PC-3 (cell line): ENCODE data around the gene AREL1. TPM values are rescaled to one million over a fixed set of nuclear protein-coding genes. Genes with fewer than 3 reads are reported as not detected.

Experiments
- ATAC-seq: fragments of 200-7000 bp; cut with Tn5 transposase; 2 replicates; pipeline ENCODE4 v1.9.1; 2020; ENCODE audit warnings: mild to moderate bottlenecking, moderate library complexity
- BruUV-seq: library from RNA; stranded (reverse); fragments of 400-500 nt; replicated peaks from 2 replicates; lab custom pipeline; 2021; lab: Mats Ljungman, UMichigan
- CTCF ChIA-PET: fragments of 300-600 bp; sonication (Branson Sonifier 250); formaldehyde crosslinking; loops from one replicate; lab custom pipeline; 2022; ENCODE audit warnings: antibody characterized with exemption; lab: Charles Lee
- POLR2A ChIA-PET: fragments of 300-600 bp; sonication (Branson Sonifier 250); formaldehyde crosslinking; loops from one replicate; lab custom pipeline; 2022; ENCODE audit warnings: antibody characterized with exemption; ENCODE audit not compliant: unreplicated experiment; lab: Charles Lee
- DNase-seq: peaks from one replicate; pipeline ENCODE4 v3.0.0-alpha.2; 2015
- H2AFZ ChIP-seq: fragments of 300-600 bp; sonication (generic); 2 replicates; pipeline ENCODE4 v1.6.0; 2016; ENCODE audit warnings: antibody characterized with exemption, low read length
- H3F3A ChIP-seq: fragments of 300-600 bp; sonication (generic); one replicate; pipeline ENCODE4 v1.6.0; 2017; ENCODE audit warnings: antibody characterized with exemption, low read length, control low read depth, mild to moderate bottlenecking; ENCODE audit not compliant: unreplicated experiment
- H3K27ac ChIP-seq: fragments of 300-600 bp; sonication (generic); 2 replicates; pipeline ENCODE4 v1.5.1; 2016; ENCODE audit warnings: mild to moderate bottlenecking, low read length
- H3K27me3 ChIP-seq: fragments of 300-600 bp; sonication (generic); 2 replicates; pipeline ENCODE4 v1.6.1; 2016; ENCODE audit warnings: low read length, mixed read lengths
- H3K36me3 ChIP-seq: fragments of 300-600 bp; sonication (generic); 2 replicates; pipeline ENCODE4 v1.6.1; 2016; ENCODE audit warnings: low read depth, mixed run types, low read length, mixed read lengths
- H3K4me1 ChIP-seq: fragments of 300-600 bp; sonication (generic); 2 replicates; pipeline ENCODE4 v1.5.1; 2016; ENCODE audit warnings: low read length; ENCODE audit not compliant: insufficient read depth
- H3K4me2 ChIP-seq: fragments of 300-600 bp; sonication (generic); 2 replicates; pipeline ENCODE4 v1.6.0; 2016; ENCODE audit warnings: low read length
- H3K4me3 ChIP-seq: fragments of 300-600 bp; sonication (generic); 2 replicates; pipeline ENCODE4 v1.5.1; 2016; ENCODE audit warnings: mild to moderate bottlenecking, low read length, mixed read lengths
- H3K79me2 ChIP-seq: fragments of 300-600 bp; sonication (generic); 2 replicates; pipeline ENCODE4 v1.6.1; 2017; ENCODE audit warnings: low read length, mixed read lengths
- H3K9ac ChIP-seq: fragments of 300-600 bp; sonication (generic); 2 replicates; pipeline ENCODE4 v1.6.0; 2016; ENCODE audit warnings: mild to moderate bottlenecking, low read length
- H3K9me2 ChIP-seq: fragments of 300-600 bp; sonication (generic); replicated peaks from 2 replicates; pipeline ENCODE4 v1.6.1; 2016; ENCODE audit warnings: mixed run types, low read length, mixed read lengths
- H3K9me3 ChIP-seq: fragments of 300-600 bp; sonication (generic); 2 replicates; pipeline ENCODE4 v1.6.1; 2016; ENCODE audit warnings: low read length, mixed read lengths
- H4K20me1 ChIP-seq: fragments of 300-600 bp; sonication (generic); 2 replicates; pipeline ENCODE4 v1.6.1; 2016; ENCODE audit warnings: low read length, mixed read lengths
- CTCF ChIP-seq: fragments of 300-600 bp; sonication (generic); conservative IDR thresholded peaks from 2 replicates; pipeline ENCODE4 v1.5.1; 2017; ENCODE audit warnings: antibody characterized with exemption, low read depth, mild to moderate bottlenecking, low read length
- EZH2 ChIP-seq: fragments of 300-600 bp; sonication (generic); IDR thresholded peaks from one replicate; pipeline ENCODE4 v1.6.1; 2017; ENCODE audit warnings: antibody characterized with exemption, mild to moderate bottlenecking, low read length; ENCODE audit not compliant: unreplicated experiment
- EZH2phosphoT487 ChIP-seq: fragments of 300-600 bp; sonication (generic); IDR thresholded peaks from 2 replicates; pipeline ENCODE4 v1.6.1; 2018; ENCODE audit warnings: mild to moderate bottlenecking, antibody characterized with exemption, low read length, borderline replicate concordance
- intact Hi-C: fragments of 100-400 bp; cut with micrococcal nuclease; formaldehyde crosslinking; loops from 2 replicates; pipeline ENCODE4 v1.9.0; 2023
- total RNA-seq: library from RNA; depleted of rRNA; stranded (reverse); fragments of >200 nt; gene quantifications from 2 replicates; pipeline ENCODE4 v1.2.3, GENCODE V29; 2014

AREL1 gene
- total RNA-seq, 1 experiment from 2014 or later: 32.1 TPM

- ATAC-seq: peak; percentile 88
Measured at GRCh38 chr14:74671789-74672188, 41.1 kb downstream of the AREL1 start.

GRCh38 chr14:74670726-74671411 is 42.0 kb downstream of the AREL1 start:
- CTCF ChIA-PET: interaction anchor here (0.6 kb wide), 2 partner anchors 177 to 323 kb away, joined by 4 to 5 read pairs; partner anchors contain the start of genes ISCA2, NPC2 and VRTN
- peak; percentile 65 for ATAC-seq
- Histone ChIP-seq H4K20me1 (no peaks in the 10 kb centered on the region), H2AFZ (no peak overlapping the region), H3K4me3 (no peak overlapping the region), H3K9ac (no peak overlapping the region), H3K79me2 (no peaks in the 10 kb centered on the region), H3K27me3 (no peaks in the 10 kb centered on the region), H3K27ac (peak overlapping the region; percentile 44; the same call in 1 of the 2 replicates), H3K9me2 (no peaks in the 10 kb centered on the region), H3F3A (peaks cover 3% of the 10 kb centered on the region), H3K4me2 (no peak overlapping the region), H3K9me3 (no peaks in the 10 kb centered on the region), H3K36me3 (peaks cover 54% of the 10 kb centered on the region), H3K4me1 (peaks cover 25% of the 10 kb centered on the region)
- peak; percentile 59 for DNase-seq
- POLR2A ChIA-PET: no interaction called here
- intact Hi-C loops: no loop called here
- no TSS peak for BruUV-seq
- TF ChIP-seq CTCF (no peak), EZH2phosphoT487 (no peak), EZH2 (no peak)

More at GRCh38 chr14:74671789-74672188, 41.1 kb downstream of the AREL1 start:
- DNase-seq: peak; percentile 94
- Histone ChIP-seq H3K4me1 (peaks cover 25% of the 10 kb centered on the region), H3F3A (peaks cover 3% of the 10 kb centered on the region), H3K36me3 (peaks cover 58% of the 10 kb centered on the region), H3K4me2 (peak overlapping the region; percentile 61), H3K9ac (no peak overlapping the region), H3K9me2 (no peaks in the 10 kb centered on the region), H3K9me3 (no peaks in the 10 kb centered on the region), H3K27ac (peak overlapping the region; percentile 44), H4K20me1 (no peaks in the 10 kb centered on the region), H3K27me3 (no peaks in the 10 kb centered on the region), H3K79me2 (no peaks in the 10 kb centered on the region), H2AFZ (0 out of 2 replicates have a peak overlapping the region, but pooled peaks have one; percentile 7), H3K4me3 (peak overlapping the region; percentile 21; the same call in 1 of the 2 replicates)
- CTCF ChIA-PET: no interaction called here
- POLR2A ChIA-PET: no interaction called here
- no TSS peak for BruUV-seq
- TF ChIP-seq CTCF: no peak
- TF ChIP-seq EZH2phosphoT487: no peak
- intact Hi-C loops: loop anchor here (2.0 kb wide), 1 partner anchor 55 kb away; no protein-coding TSS in a partner anchor

DNA sequence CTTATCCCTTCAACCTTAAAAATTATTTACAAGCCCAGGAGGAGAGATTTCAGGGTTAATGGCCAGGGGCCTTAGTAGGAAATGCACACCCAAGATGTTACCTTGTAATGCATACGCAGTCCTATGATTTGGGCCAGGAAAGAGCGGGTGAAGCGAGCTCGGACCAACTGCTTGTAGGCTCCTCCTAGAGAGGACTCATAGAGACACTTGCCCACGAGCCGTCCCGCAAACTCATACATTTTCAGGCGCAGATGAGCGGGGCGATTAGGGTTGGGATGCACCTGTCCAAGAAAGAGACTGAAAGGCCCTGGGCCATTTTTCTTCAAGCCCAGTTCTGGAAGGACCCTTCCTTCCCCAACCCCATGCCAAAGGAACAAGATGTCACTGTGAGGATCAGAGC is 43.0 kb downstream of the AREL1 start:
- ChIA-PET POLR2A (no interaction called here), CTCF (no interaction called here)
- Histone ChIP-seq H3K4me1 (peaks cover 25% of the 10 kb centered on the region), H2AFZ (no peak overlapping the region), H3K79me2 (no peaks in the 10 kb centered on the region), H3K36me3 (peaks cover 46% of the 10 kb centered on the region), H3K27ac (no peak overlapping the region), H4K20me1 (no peaks in the 10 kb centered on the region), H3K4me3 (no peak overlapping the region), H3K27me3 (no peaks in the 10 kb centered on the region), H3K9ac (no peak overlapping the region), H3K9me2 (no peaks in the 10 kb centered on the region), H3F3A (peaks cover 3% of the 10 kb centered on the region), H3K9me3 (no peaks in the 10 kb centered on the region), H3K4me2 (no peak overlapping the region)
- intact Hi-C loops: no loop called here
- TF ChIP-seq EZH2phosphoT487 (no peak), CTCF (no peak)
- no peak for DNase-seq
- ATAC-seq: no peak
- no TSS peak for BruUV-seq
